ENCODE data around the gene RNF13.

GRCh38 chr3:149816986-149817385, 4.0 kb downstream of the RNF13 start:
- TF ChIP-seq CTCF (IDR thresholded peaks at IDR 0.05) (no peak), POLR2AphosphoS5 (IDR thresholded peaks at IDR 0.05) (no peak)

Measured in prostate gland (tissue), 2 donors.